ENCODE results near the gene NELFA.

DNA sequence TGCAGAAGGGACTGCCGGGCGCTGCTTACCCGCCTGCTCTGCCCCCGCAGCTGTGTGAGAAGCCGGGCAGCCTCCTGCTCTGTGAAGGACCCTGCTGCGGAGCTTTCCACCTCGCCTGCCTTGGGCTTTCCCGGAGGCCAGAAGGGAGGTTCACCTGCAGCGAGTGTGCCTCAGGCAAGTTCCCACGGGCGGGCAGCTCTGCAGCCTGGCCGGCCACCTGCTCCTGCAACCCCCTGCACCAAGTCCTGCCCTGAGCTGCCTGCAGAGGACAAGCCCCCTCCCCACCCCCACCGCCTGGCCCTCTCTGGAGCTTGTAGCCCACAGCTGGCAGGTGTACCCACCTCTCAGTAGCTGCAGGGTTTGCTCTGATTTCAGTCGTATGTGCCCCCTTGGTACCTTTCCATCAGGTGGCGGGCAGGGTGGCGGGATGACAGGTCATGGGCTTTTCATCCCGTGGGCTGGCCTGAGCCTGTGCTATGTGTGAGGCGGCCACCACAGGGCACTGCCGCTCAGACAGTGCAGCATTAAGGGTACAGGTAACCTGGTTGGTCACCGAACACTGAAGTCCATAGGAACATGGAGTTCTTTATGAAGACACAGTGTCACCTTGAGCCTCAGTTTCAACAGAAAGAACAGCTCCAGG, 56.6 kb downstream of the NELFA start:
- TF ChIP-seq POLR2A (IDR thresholded peaks at IDR 0.05; ENCODE audit: low read length) (no peak), GATA1 (IDR thresholded peaks at IDR 0.05; ENCODE audit: low read depth, low read length) (no peak)
